Heart left ventricle (tissue), 13 donors: ENCODE data around the gene GIN1.

Experiments used
- CTCF ChIP-seq, 12 donors: fragments of 200-600 bp; sonication (generic) in 4 of 12; IDR thresholded peaks; one replicate each; pipeline versions ENCODE4 v1.5.0 to v1.8.0; 2018 to 2022; ENCODE audit warnings: antibody characterized with exemption in 12 of 12, mild to moderate bottlenecking in 5 of 12
- POLR2A ChIP-seq, 2 donors: fragments of 450-650 bp; IDR thresholded peaks; one replicate each; pipeline ENCODE4 v1.6.1; 2017; ENCODE audit warnings: antibody characterized with exemption in 2 of 2, mild to moderate bottlenecking in 2 of 2, moderate library complexity in 2 of 2
- donor health status: ischemic (EF 13 %, LVEDD 7.1; RV severe dilation, severe dysfunction).
- donor health status: DM: no; HTN: yes; CAD: no.
- donor health status: DM: no; HTN: no; CAD: no.
- donor health status: ischemic (EF 25% LVEDD 6.9; RV normal size, moderate dysfunction).
- donor health status: ischemic (EF 25% LVEDD 5.7; RV mildly dilated, moderate dysfunction).
- donor health status: ischemic (EF 35%, LVEDD 5.7; RV mildly dilated, moderate dysfunction).
- donor health status: nonischemic (EF 11% LVEDD 7.7; RV severe dilation, severe dysfunction).
- donor health status: DM: yes; HTN: yes; CAD: no.
- donor health status: PGD.
- donor health status: ischemic (EF 29% LVEDD 5.4; RV normal size, mild dysfunction).
- donor health status: nonischemic (EF 23%, LVEDD 6.1; RV moderate dilation, normal function).

- TF ChIP-seq CTCF (IDR thresholded peaks at IDR 0.05) (no peak), POLR2A (IDR thresholded peaks at IDR 0.05) (no peak)
Measured at GRCh38 chr5:103090791-103091190, 29.1 kb downstream of the GIN1 start.
